ENCODE measurements around the gene CRYGN. TPM values are rescaled to one million over a fixed set of nuclear protein-coding genes. Genes with fewer than 3 reads are reported as not detected.

CRYGN gene
- polyA plus RNA-seq, 3 donors, result not detected

- no peaks in the 10 kb centered on the region for H4K20me1 ChIP-seq (ENCODE audit: insufficient read depth, low read length)
- TF ChIP-seq CTCF (IDR thresholded peaks at IDR 0.05), result no peak
- no peaks in the 10 kb centered on the region for H3K79me2 ChIP-seq (ENCODE audit: insufficient read depth, low read length)
- Mint-ChIP-seq H3K4me3 (no peak overlapping the region), H3K4me1 (peaks cover 16% of the 10 kb centered on the region), H3K9me3 (peaks cover 0 to 4% (median 1%) of the 10 kb centered on the region in 7 donors), H3K27me3 (ENCODE audit: low read depth in 3 of 3) (peaks cover 32 to 46% (median 36%) of the 10 kb centered on the region in 3 donors), H3K36me3 (no peaks in the 10 kb centered on the region), H3K27ac (no peak overlapping the region)
- H3K9me3 ChIP-seq (replicated peaks in 1 of 2; ENCODE audit: control insufficient read depth in 1 of 2, insufficient read depth in 1 of 2, low read length in 2 of 2), result no peaks in the 10 kb centered on the region
- no peak overlapping the region for H2AFZ ChIP-seq (ENCODE audit: insufficient read depth, low read depth, low read length, poor library complexity, severe bottlenecking)
- intact Hi-C loops (cut with micrococcal nuclease), result no loop called here
- no peaks in the 10 kb centered on the region for H3K36me3 ChIP-seq (replicated peaks in 1 of 2; ENCODE audit: control insufficient read depth in 1 of 2, insufficient read depth in 2 of 2, low read length in 2 of 2)
- no peak overlapping the region for H3K4me2 ChIP-seq (replicated peaks; ENCODE audit: extremely low read depth, low read length, poor library complexity, severe bottlenecking)
- H3K4me3 ChIP-seq (replicated peaks in 1 of 3; ENCODE audit: low read depth in 2 of 3, low read length in 3 of 3), result no peak overlapping the region
- 72% methylated on average over 6 of the region's 10 CpGs for WGBS (ENCODE audit: insufficient coverage)
- peaks cover 12 to 13% of the 10 kb centered on the region in 2 donors for H3K4me1 ChIP-seq (ENCODE audit: control insufficient read depth in 1 of 2, insufficient read depth in 2 of 2, low read length in 2 of 2)
- DNase-seq, result no peak
- peaks cover 0 to 12% of the 10 kb centered on the region in 2 donors for H3K27me3 ChIP-seq (ENCODE audit: control insufficient read depth in 2 of 2, insufficient read depth in 2 of 2, low read length in 2 of 2)
- no peak overlapping the region for H3K27ac ChIP-seq (ENCODE audit: low read depth in 1 of 2, low read length in 2 of 2)
- no peak overlapping the region for H3K9ac ChIP-seq (ENCODE audit: insufficient read depth, low read length, poor library complexity, severe bottlenecking)
These were observed 51.5 kb downstream of the CRYGN start for GRCh38 chr7:151388430-151388829.

DNA sequence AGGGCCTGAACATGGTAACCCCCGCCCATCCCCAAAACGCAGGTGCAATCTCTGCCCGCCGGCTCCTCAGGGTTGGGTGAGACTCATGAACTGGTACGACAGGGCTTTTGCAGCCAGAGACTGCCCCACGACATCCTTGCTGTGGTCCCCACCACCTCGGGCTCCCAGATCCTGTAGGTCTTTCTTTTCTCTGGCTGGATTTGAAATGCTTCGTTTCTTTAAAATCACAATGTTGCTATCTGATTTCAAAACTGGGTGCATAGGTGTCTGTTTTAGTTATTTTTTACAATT, 52.0 kb downstream of the CRYGN start:
- H3K9me3 Mint-ChIP-seq, result peaks cover 0 to 6% (median 1%) of the 10 kb centered on the region in 7 donors
- Histone ChIP-seq H3K27ac (ENCODE audit: low read depth in 1 of 2, low read length in 2 of 2) (no peak overlapping the region), H4K20me1 (ENCODE audit: insufficient read depth, low read length) (no peaks in the 10 kb centered on the region), H3K4me2 (replicated peaks; ENCODE audit: extremely low read depth, low read length, poor library complexity, severe bottlenecking) (no peak overlapping the region), H2AFZ (ENCODE audit: insufficient read depth, low read depth, low read length, poor library complexity, severe bottlenecking) (no peak overlapping the region), H3K4me1 (ENCODE audit: control insufficient read depth in 1 of 2, insufficient read depth in 2 of 2, low read length in 2 of 2) (peaks cover 12 to 13% of the 10 kb centered on the region in 2 donors), H3K4me3 (replicated peaks in 1 of 3; ENCODE audit: low read depth in 2 of 3, low read length in 3 of 3) (no peak overlapping the region), H3K79me2 (ENCODE audit: insufficient read depth, low read length) (no peaks in the 10 kb centered on the region), H3K9ac (ENCODE audit: insufficient read depth, low read length, poor library complexity, severe bottlenecking) (no peak overlapping the region), H3K9me3 (replicated peaks in 1 of 2; ENCODE audit: control insufficient read depth in 1 of 2, insufficient read depth in 1 of 2, low read length in 2 of 2) (no peaks in the 10 kb centered on the region), H3K36me3 (replicated peaks in 1 of 2; ENCODE audit: control insufficient read depth in 1 of 2, insufficient read depth in 2 of 2, low read length in 2 of 2) (no peaks in the 10 kb centered on the region), H3K27me3 (ENCODE audit: control insufficient read depth in 2 of 2, insufficient read depth in 2 of 2, low read length in 2 of 2) (peaks cover 0 to 17% of the 10 kb centered on the region in 2 donors)
- peaks cover 31 to 49% (median 40%) of the 10 kb centered on the region in 3 donors for H3K27me3 Mint-ChIP-seq (ENCODE audit: low read depth in 3 of 3)
- H3K27ac Mint-ChIP-seq, result no peak overlapping the region
- intact Hi-C loops (cut with micrococcal nuclease), result no loop called here
- peaks cover 14% of the 10 kb centered on the region for H3K4me1 Mint-ChIP-seq
- no peaks in the 10 kb centered on the region for H3K36me3 Mint-ChIP-seq
- DNase-seq, result no peak
- H3K4me3 Mint-ChIP-seq, result no peak overlapping the region
- no peak for TF ChIP-seq CTCF (IDR thresholded peaks at IDR 0.05)
- WGBS (ENCODE audit: insufficient coverage), result 100% methylated on average over 7 of the region's 8 CpGs
